Measurements from ENCODE around the gene IL4I1.
A peak's percentile ranks its signal among the peaks of the same experiment; 100 is the strongest.

DNA sequence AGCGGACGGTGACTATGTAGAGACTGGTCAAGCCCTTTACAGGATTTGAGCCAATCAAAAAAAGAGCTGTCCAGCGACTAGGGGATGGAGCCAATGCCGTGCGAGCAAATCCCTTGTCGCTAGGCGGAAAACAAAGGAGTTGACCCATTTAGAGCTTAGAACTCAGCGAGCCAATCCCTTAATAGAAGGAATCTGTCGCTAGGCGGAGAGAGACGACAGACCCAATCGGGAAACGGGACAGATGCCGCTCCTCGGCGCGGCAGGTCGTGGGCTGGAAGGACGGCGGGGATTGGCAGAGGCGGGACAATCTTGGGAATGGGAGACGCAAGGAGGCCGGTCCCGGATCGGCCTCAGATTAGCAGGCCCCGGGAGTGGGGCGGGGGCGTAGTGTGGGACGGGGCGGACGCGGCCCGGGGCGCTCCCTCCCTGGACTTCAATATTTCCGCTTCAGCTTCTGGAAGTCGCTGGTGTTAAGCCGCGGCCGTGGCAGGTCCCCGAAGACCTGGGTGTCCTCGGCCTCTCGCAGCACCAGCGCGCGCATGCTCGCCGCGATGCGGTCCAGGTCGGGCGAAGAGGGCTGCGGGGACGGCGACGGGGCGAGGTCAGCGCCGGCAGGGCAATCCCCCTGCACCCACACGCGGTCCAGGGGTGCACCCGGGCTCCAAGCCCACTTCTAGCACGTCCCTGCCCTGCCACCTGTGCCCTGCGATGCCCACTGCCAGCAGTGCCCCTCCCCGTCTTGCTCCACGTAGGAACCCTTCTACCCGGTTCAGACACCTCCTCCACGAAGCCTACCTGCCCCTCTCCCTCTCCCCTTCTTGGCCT is 27.0 kb downstream of the IL4I1 start:
- TF ChIP-seq, protein P1, sequence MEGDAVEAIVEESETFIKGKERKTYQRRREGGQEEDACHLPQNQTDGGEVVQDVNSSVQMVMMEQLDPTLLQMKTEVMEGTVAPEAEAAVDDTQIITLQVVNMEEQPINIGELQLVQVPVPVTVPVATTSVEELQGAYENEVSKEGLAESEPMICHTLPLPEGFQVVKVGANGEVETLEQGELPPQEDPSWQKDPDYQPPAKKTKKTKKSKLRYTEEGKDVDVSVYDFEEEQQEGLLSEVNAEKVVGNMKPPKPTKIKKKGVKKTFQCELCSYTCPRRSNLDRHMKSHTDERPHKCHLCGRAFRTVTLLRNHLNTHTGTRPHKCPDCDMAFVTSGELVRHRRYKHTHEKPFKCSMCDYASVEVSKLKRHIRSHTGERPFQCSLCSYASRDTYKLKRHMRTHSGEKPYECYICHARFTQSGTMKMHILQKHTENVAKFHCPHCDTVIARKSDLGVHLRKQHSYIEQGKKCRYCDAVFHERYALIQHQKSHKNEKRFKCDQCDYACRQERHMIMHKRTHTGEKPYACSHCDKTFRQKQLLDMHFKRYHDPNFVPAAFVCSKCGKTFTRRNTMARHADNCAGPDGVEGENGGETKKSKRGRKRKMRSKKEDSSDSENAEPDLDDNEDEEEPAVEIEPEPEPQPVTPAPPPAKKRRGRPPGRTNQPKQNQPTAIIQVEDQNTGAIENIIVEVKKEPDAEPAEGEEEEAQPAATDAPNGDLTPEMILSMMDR (IDR thresholded peaks at IDR 0.05) = peak in 2 of 12 donors; percentile 12 to 33
- TF ChIP-seq POLR2A (IDR thresholded peaks at IDR 0.05) = peak; percentile 77 to 91
